Progenitor cell of endocrine pancreas (in vitro differentiated cells): ENCODE results near the gene DNAJC30. TPM values are rescaled to one million over a fixed set of nuclear protein-coding genes. Genes with fewer than 3 reads are reported as not detected.
A peak's percentile ranks its signal among the peaks of the same experiment; 100 is the strongest.

Source experiments
- DNase-seq: peaks from one replicate; pipeline ENCODE4 v3.0.0; 2021; ENCODE audit warnings: low spot score; ENCODE audit not compliant: unreplicated experiment
- H3K27ac Mint-ChIP-seq: 2 replicates; pipeline ENCODE4 v1.8.0; 2021; ENCODE audit warnings: mild to moderate bottlenecking, moderate library complexity, mixed read lengths
- H3K27me3 Mint-ChIP-seq: 2 replicates; pipeline ENCODE4 v1.8.0; 2021; ENCODE audit warnings: mixed read lengths
- H3K36me3 Mint-ChIP-seq: 2 replicates; pipeline ENCODE4 v1.8.0; 2022; ENCODE audit warnings: mixed read lengths; ENCODE audit not compliant: insufficient read depth
- H3K4me1 Mint-ChIP-seq: 2 replicates; pipeline ENCODE4 v1.8.0; 2021; ENCODE audit warnings: low read depth, mixed read lengths
- H3K4me3 Mint-ChIP-seq: 2 replicates; pipeline ENCODE4 v1.8.0; 2021; ENCODE audit warnings: low read depth, mild to moderate bottlenecking, moderate library complexity, mixed read lengths
- H3K9me3 Mint-ChIP-seq: 2 replicates; pipeline ENCODE4 v1.8.0; 2021; ENCODE audit warnings: low read depth, mixed read lengths
- CTCF ChIP-seq: fragments of 200-600 bp; sonication (generic); IDR thresholded peaks from one replicate; pipeline ENCODE4 v1.5.0; 2021; ENCODE audit warnings: antibody characterized with exemption, mild to moderate bottlenecking; ENCODE audit not compliant: unreplicated experiment
- total RNA-seq: library from RNA; stranded (reverse); gene quantifications from 2 replicates; pipeline ENCODE4 v1.2.1, GENCODE V29; 2021

Gene DNAJC30
- total RNA-seq, 1 donor from 2014 or later, result 11.1 TPM

DNA sequence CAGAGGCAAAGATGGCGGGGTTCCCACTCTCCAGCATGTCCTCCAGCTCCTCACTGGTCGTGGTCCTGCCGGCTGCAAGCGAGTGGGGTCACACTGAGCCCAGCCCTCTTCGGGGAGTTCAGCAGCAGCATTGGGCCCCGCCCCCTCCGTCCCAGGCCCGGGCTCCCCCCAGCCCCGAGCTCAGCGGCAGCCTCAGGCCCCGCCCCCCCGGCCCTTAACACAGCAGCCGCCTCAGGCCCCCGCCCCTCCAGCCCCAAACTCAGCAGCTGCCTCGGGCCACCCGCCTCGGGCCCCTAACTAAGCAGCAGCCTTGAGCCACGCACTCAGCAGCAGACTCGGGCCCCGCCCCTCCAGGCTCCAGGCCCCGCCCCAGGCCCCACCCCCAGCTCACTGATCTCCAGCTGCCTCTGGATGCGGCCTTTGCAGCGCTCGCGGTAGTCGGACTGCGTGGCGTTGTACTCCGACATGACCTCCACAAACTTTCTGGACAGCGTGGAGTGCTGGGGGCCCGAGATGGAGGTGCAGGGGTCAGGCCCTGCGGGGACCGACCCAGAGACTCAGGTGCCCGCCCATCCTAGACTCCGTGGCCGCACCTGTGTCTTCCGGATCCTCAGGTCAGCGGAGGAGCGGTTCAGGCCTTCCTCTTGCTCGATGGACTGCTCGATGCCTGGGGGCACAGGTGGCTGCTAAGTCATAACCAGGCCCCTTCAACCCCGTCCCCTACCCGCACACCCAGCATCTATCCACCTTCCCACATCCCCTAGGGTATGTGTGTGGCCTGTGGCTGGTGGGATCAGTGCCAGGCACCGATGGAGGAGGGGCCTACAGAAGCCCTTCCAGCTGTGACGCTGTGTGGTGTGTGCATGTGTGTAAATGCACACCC lies 20.7 kb upstream of the DNAJC30 start:
- TF ChIP-seq CTCF, result no peak
- Mint-ChIP-seq H3K27ac (no peak overlapping the region), H3K36me3 (peaks cover 14% of the 10 kb centered on the region), H3K4me1 (no peaks in the 10 kb centered on the region), H3K9me3 (no peaks in the 10 kb centered on the region), H3K4me3 (no peak overlapping the region), H3K27me3 (no peaks in the 10 kb centered on the region)
- DNase-seq, result no peak

GRCh38 chr7:73703225-73703624 lies 20.0 kb upstream of the DNAJC30 start:
- Mint-ChIP-seq H3K4me3 (no peak overlapping the region), H3K36me3 (peaks cover 16% of the 10 kb centered on the region), H3K27ac (no peak overlapping the region), H3K4me1 (no peaks in the 10 kb centered on the region), H3K27me3 (no peaks in the 10 kb centered on the region), H3K9me3 (no peaks in the 10 kb centered on the region)
- DNase-seq, result no peak
- no peak for TF ChIP-seq CTCF

- H3K4me1 Mint-ChIP-seq, result no peaks in the 10 kb centered on the region
- no peak overlapping the region for H3K27ac Mint-ChIP-seq
- H3K9me3 Mint-ChIP-seq, result no peaks in the 10 kb centered on the region
- no peak overlapping the region for H3K4me3 Mint-ChIP-seq
- DNase-seq, result no peak
- H3K27me3 Mint-ChIP-seq, result no peaks in the 10 kb centered on the region
- peaks cover 16% of the 10 kb centered on the region for H3K36me3 Mint-ChIP-seq
- TF ChIP-seq CTCF, result no peak
Measured at GRCh38 chr7:73702665-73703064, 19.4 kb upstream of the DNAJC30 start.

GRCh38 chr7:73702226-73702625 lies 19.0 kb upstream of the DNAJC30 start:
- TF ChIP-seq CTCF, result no peak
- Mint-ChIP-seq H3K4me1 (no peaks in the 10 kb centered on the region), H3K27ac (no peak overlapping the region), H3K36me3 (peaks cover 18% of the 10 kb centered on the region), H3K27me3 (no peaks in the 10 kb centered on the region), H3K9me3 (no peaks in the 10 kb centered on the region), H3K4me3 (no peak overlapping the region)
- no peak for DNase-seq

- no peak overlapping the region for H3K4me3 Mint-ChIP-seq
Measured at GRCh38 chr7:73701357-73701995, 18.2 kb upstream of the DNAJC30 start.

More at GRCh38 chr7:73701357-73701995, 18.2 kb upstream of the DNAJC30 start:
- TF ChIP-seq CTCF, result peak; percentile 65
- Mint-ChIP-seq H3K9me3 (no peaks in the 10 kb centered on the region), H3K36me3 (peaks cover 21% of the 10 kb centered on the region), H3K27me3 (no peaks in the 10 kb centered on the region), H3K27ac (no peak overlapping the region), H3K4me1 (no peaks in the 10 kb centered on the region)
- peak; percentile 47 for DNase-seq
